ENCODE measurements around the gene NUB1. TPM values are rescaled to one million over a fixed set of nuclear protein-coding genes. Genes with fewer than 3 reads are reported as not detected.

NUB1 gene
- polyA plus RNA-seq, 5 donors = 61.7 to 86.9 (median 80.2) TPM

- no peak for DNase-seq
These were observed 34.1 kb downstream of the NUB1 start for GRCh38 chr7:151375530-151376217.

- no peak for DNase-seq
These were observed 34.7 kb downstream of the NUB1 start for GRCh38 chr7:151376218-151376902.

DNA sequence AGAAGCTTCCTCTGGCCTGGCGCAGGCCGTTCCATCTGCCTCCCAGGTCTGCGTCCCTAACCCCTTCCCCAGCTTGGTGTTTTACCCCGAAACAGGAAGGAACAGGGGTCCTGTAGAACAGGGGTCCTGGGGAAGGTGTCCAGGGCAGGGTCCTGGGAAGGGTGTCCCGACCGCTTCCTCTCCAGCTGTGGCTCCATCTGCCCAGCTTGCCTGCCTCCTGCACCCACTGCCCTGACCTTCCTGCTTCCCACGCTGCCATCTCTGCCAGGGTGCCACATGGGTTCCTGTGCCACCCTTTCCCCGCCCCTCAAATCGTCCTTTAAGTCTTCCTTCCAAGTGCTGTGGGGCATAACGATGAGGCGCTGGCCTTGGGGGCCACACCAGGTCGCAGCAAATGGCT lies 35.8 kb downstream of the NUB1 start:
- DNase-seq = no peak

DNA sequence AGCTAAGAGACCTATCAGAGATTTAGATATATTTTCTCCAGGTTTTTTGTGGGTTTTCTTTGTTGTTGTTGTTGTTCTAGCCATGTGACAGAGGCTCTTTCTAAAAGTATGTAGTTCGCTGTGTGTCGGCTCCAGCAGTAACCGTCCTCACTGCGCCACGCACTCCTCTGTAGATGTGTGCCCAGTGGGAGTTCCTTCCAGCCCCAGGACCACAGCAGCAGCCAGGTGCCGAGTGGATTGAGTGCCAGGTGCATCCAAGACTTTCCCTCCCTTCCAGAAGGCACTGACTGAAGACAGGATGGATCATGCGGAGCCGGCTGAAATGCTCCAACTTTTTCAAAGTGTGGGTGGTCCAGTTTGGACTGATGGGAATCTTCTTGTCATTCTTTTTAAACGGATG lies 36.4 kb downstream of the NUB1 start:
- no peak for DNase-seq

GRCh38 chr7:151378496-151379192 lies 37.0 kb downstream of the NUB1 start:
- no peak for DNase-seq

DNA sequence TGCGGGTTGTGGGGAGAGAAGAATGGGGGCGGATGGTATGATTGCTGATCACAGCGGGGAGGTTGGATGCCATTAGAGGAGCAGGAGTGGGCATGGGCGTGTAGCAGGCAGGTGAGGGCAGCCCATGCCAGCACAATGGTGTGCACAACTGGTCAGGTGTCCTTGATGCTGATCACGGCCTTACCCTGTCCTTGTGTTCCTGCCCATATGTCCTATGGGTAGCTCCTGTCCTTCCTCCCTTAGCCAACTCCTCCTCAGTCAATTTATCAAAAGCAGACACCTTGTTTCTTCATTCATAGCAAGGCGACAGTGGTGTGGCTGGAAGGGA lies 37.5 kb downstream of the NUB1 start:
- no peak for DNase-seq

- DNase-seq = no peak
These were observed 38.1 kb downstream of the NUB1 start for GRCh38 chr7:151379534-151380198.

DNA sequence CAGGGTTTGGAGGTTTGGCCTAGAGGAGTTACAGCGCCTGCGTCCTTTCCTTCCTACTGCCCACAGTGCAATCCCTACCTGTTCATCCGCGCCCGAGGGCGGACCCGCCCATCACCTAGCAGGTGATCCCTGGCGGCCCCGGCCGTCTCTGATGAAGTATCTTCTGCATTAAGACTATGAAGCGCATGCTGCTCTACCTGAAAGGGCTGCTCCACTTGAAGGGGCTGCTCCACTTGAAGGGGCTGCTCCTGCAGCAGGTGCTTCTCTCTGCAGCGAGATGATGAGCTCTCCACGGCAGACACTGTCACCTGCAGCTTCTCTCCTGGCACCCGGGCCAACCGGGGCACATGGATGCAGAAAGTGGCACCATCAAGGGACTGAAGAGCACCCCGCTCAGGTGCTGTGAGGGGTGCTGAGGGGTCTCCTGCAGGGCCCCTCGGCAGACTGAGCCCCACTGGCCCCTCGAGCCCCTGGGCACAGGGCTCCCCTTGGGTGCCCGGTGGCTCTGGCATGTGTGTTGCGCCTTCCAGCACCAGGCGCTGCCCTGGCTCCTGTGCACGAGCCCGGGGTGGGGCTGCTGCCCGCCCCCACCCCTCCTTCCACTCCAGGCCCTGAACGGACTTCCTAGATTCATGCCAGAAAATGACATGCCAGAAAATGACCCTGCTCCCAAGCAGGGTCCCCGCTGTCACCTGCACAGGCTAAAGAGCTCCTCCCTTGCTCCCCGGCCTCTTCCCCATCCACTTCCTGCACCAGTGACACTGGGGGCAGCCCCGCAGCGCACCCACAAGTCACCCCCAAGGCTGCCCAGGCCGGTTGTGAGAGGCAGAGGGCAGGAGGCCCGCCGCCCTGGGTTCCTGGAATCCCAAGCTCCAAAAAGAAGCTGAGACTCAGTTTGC lies 38.8 kb downstream of the NUB1 start:
- DNase-seq = no peak

- DNase-seq = no peak
These were observed 39.4 kb downstream of the NUB1 start for GRCh38 chr7:151381098-151381347.

GRCh38 chr7:151381348-151382078 lies 39.9 kb downstream of the NUB1 start:
- DNase-seq = no peak

GRCh38 chr7:151382079-151382885 lies 40.7 kb downstream of the NUB1 start:
- DNase-seq = no peak

DNA sequence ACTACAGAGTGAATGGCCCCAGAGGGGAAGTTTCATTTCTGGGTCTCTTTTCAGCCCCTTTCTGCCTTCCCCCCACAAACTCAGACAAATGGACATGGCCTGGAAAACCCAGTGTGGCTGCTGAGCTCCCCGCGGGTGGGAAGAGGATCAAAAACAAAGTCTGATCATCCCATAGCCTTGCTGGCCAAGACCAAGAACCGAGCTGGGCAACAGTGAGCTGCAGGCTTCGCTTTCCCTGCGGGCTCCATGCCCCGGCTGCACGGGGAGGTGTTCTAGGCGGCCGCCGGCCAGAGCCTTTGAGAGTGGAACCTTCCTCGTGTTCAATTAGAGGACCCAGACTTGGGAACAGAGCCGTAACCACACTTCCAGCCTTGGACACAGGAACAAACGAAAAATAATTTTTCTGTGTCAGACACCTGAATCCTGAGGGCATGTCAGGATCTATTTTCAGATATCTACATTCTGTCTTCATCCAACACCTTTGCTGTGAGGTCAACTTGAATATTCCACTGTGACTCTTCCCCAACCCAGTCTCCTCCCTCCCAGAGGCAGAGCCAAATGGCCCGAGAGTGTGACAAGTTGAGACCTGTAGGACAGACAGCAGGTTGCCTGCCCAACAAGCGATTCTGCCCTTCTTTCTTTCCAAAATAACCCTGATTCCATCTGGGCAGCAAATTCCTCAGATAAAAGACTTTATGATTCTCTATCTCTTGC lies 42.2 kb downstream of the NUB1 start:
- no peak for DNase-seq

- DNase-seq = no peak
These were observed 42.7 kb downstream of the NUB1 start for GRCh38 chr7:151384352-151384697.

GRCh38 chr7:151384776-151385625 lies 43.4 kb downstream of the NUB1 start:
- DNase-seq = no peak

DNA sequence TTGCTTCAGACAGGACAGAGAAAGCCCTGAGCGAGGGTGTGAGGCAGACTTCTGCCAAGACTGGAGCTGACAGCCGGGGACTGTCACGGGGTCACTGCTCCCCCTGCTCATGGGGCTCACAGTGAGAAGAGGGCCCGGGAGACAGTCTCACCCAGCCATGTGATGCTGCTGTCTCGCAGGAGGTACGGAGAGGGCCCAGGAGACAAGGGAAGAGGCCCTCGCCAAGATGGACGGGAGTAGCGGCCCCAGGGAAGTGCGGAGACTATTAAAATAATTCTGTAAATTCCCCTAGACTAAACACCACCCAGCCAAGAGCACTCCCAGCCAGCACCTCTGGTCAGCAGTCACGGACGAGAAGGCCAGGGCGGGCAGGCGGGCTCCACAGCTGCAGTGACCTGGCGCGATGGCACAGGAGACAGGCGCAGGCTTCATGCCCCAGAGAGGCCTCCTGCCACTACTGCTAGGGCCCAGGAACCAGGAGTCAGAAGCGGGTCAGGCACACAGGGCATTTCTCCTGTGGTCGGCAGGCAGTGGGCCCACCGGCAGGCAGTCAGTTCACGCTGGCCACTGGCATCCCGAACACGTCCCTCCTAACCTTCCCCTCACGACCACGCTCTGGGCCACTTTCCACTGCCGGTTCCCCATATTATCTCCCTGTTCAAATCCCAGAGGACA lies 44.2 kb downstream of the NUB1 start:
- no peak for DNase-seq

DNA sequence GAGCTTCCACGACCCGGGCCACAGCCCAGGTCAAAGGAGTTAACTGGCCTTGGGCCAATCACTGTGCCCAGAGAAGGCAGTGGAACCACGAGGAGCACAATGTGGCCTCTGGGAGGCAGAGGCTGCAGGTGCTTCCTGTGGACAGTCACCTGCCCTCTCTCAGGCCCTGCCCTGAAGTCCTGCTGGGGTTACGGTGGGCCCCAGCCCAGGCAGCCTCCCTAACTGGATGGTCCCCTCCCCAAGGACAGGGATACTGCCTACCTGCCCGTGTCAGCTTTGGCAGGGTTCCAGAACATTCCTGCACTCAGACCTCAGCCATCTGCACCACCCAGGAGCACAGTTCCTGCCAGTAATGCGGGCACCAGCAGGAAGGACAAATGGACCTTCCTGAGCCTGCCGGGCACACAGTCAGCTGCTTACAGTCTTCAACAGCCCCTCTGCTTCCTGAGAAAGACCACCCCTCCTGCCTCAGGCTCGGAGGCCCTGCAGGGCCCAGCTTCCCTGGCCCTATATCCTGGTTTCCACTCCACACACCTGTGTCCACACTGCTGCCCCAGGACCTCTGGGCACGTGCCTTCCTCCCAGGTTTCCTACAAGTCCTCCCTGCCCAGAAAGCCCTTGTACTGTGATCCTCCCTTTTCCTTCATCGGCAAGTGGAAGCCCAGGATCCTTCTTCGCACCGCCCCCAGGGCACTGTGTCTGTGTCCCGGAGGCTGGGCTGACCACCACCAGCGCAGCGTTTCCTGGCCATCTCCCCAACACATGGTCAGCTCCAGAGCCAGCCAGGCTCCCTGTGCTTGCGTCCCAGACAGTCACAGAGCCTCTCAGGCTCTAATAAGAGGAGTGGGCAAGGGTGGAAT lies 44.9 kb downstream of the NUB1 start:
- DNase-seq = no peak

Measured in right lung (tissue), 5 donors.